ENCODE measurements around the gene TMEM126B.

Gene TMEM126B

GRCh38 chr11:85682330-85683305, 54.2 kb downstream of the TMEM126B start:
- DNase-seq, result peak; percentile 75 to 82

- no peak for DNase-seq
These were observed 56.9 kb downstream of the TMEM126B start for GRCh38 chr11:85685125-85685819.

GRCh38 chr11:85685820-85686459, 57.5 kb downstream of the TMEM126B start, which contains the start of gene CCDC89:
Gene CCDC89, minus strand, starts transcription at chr11:85686195. Its CDS starts 65 bp downstream, at chr11:85686130.
- DNase-seq, result no peak
